Ovary (tissue), 3 donors: Measurements from ENCODE around the gene MTMR2.

Source experiments
- CTCF ChIP-seq, 3 donors: fragments of 450-650 bp in 2 of 3; fragments of 200-600 bp in 1 of 3; IDR thresholded peaks; one replicate each; pipeline versions ENCODE4 v1.5.1 to v1.8.0; 2016 to 2022; ENCODE audit warnings: antibody characterized with exemption in 3 of 3, mild to moderate bottlenecking in 1 of 3
- EP300 ChIP-seq: sonication (generic); formaldehyde crosslinking; IDR thresholded peaks from one replicate; pipeline ENCODE4 v1.6.1; 2017; ENCODE audit warnings: antibody characterized with exemption
- POLR2A ChIP-seq: fragments of 450-650 bp; IDR thresholded peaks from one replicate; pipeline ENCODE4 v1.6.1; 2017; ENCODE audit warnings: antibody characterized with exemption, mild to moderate bottlenecking, moderate library complexity
- donor health status: DM: no; HTN: no; CAD: no.

GRCh38 chr11:95897731-95898130 lies 26.2 kb downstream of the MTMR2 start:
- no peak for TF ChIP-seq CTCF (IDR thresholded peaks at IDR 0.05)
- TF ChIP-seq POLR2A, result no peak
- TF ChIP-seq EP300, result no peak
